Nephron progenitor cell (in vitro differentiated cells): ENCODE data around the gene PLAC8.
A peak's percentile ranks its signal among the peaks of the same experiment; 100 is the strongest.

Source experiments
- DNase-seq: peaks from one replicate; pipeline ENCODE4 v3.0.0; 2021
- H3K27ac Mint-ChIP-seq: 2 replicates; pipeline ENCODE4 v1.8.0; 2021; ENCODE audit warnings: mild to moderate bottlenecking, moderate library complexity, mixed read lengths
- H3K27me3 Mint-ChIP-seq: 2 replicates; pipeline ENCODE4 v1.8.0; 2021; ENCODE audit warnings: mild to moderate bottlenecking, low read depth, mixed read lengths; ENCODE audit not compliant: poor library complexity
- H3K36me3 Mint-ChIP-seq: 2 replicates; pipeline ENCODE4 v1.8.0; 2021; ENCODE audit warnings: low read depth, mixed read lengths
- H3K4me1 Mint-ChIP-seq: 2 replicates; pipeline ENCODE4 v1.8.0; 2021; ENCODE audit warnings: mixed read lengths
- H3K4me3 Mint-ChIP-seq: 2 replicates; pipeline ENCODE4 v1.8.0; 2021; ENCODE audit warnings: mild to moderate bottlenecking, moderate library complexity, mixed read lengths
- H3K9me3 Mint-ChIP-seq: 2 replicates; pipeline ENCODE4 v1.8.0; 2021; ENCODE audit warnings: mild to moderate bottlenecking, moderate library complexity, mixed read lengths
- TF ChIP-seq, protein P1 (sequence below): fragments of 200-600 bp; sonication (generic); IDR thresholded peaks from 2 replicates; pipeline ENCODE4 v1.5.0; 2021; ENCODE audit warnings: antibody characterized with exemption

Gene PLAC8

DNA sequence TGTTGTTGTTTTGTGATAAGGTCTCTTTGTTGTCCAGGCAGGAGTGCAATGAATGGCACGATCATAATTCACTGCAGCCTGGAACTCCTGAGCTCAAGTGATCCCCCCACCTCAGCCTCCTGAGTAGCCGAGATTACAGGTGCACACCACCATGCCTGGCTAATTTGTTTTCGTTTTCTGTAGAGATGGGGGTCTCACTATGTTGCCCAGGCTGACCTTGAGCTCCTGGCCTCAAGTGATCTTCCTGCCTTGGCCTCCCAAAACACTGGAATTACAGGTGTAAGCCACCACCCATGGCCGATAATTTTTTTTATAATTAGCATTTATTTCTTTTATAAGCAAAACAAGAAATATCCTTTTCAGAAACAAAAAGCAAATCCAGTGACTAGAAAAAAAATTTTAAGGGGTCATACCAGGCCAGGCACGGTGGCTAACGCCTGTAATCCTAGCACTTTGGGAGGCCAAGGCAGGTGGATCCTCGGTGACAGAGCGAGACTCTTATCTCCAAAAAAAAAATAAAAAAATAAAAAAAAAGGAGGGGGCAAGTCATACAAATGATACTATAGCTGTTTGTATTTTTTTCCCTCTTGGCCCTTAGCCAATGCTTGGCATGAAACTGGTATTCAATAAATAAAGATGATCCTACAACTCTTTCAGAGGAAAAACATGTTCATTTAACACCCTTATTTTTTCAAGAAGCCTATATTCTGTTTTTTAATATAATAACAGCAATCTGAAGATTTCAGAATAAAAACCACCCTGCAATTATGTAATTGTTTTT, 3.4 kb downstream of the PLAC8 start:
- no peak for DNase-seq
- Mint-ChIP-seq H3K36me3 (no peaks in the 10 kb centered on the region), H3K4me1 (peaks cover 7% of the 10 kb centered on the region), H3K27ac (no peak overlapping the region), H3K9me3 (no peaks in the 10 kb centered on the region), H3K4me3 (peak overlapping the region; percentile 86), H3K27me3 (peaks cover 24% of the 10 kb centered on the region)
- TF ChIP-seq, protein P1, sequence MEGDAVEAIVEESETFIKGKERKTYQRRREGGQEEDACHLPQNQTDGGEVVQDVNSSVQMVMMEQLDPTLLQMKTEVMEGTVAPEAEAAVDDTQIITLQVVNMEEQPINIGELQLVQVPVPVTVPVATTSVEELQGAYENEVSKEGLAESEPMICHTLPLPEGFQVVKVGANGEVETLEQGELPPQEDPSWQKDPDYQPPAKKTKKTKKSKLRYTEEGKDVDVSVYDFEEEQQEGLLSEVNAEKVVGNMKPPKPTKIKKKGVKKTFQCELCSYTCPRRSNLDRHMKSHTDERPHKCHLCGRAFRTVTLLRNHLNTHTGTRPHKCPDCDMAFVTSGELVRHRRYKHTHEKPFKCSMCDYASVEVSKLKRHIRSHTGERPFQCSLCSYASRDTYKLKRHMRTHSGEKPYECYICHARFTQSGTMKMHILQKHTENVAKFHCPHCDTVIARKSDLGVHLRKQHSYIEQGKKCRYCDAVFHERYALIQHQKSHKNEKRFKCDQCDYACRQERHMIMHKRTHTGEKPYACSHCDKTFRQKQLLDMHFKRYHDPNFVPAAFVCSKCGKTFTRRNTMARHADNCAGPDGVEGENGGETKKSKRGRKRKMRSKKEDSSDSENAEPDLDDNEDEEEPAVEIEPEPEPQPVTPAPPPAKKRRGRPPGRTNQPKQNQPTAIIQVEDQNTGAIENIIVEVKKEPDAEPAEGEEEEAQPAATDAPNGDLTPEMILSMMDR: no peak

DNA sequence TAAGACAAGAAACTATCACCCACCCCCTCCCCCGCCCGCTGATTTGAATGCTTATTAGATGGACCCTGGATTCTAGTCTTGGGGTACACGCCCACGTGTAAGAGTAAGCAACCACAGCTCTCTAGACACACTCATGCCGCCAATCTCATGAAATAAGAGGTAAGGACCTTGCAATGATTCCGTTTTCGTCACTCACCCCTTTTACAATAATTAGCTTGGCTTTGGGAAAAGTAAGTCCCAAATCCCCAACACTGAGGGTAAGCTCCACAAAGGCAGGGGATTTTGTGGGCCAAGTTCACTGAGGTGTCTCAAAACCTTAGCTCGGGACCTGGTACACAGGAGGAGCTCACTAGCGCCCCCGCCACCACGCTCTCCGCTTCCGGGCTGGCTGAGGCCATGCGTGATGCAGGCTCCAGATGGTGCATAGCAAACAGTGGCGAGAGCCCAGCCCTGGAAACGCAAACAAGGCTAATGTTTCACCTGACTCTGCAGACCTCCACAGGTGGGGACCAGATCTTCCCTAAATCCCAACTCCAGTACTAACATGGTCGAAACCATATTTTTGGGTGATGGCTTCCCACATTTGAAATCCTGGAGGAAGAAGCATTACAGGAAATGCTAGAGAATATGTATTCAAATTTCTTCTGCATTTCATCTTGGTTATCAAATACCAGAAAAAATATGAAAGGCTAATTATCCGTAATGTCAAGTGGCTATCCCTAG, 4.1 kb downstream of the PLAC8 start:
- H3K27ac Mint-ChIP-seq: no peak overlapping the region
- peaks cover 24% of the 10 kb centered on the region for H3K27me3 Mint-ChIP-seq
- peak; percentile 82 for DNase-seq
- peaks cover 7% of the 10 kb centered on the region for H3K4me1 Mint-ChIP-seq
- no peaks in the 10 kb centered on the region for H3K36me3 Mint-ChIP-seq
- peak overlapping the region; percentile 86 for H3K4me3 Mint-ChIP-seq
- no peaks in the 10 kb centered on the region for H3K9me3 Mint-ChIP-seq
- TF ChIP-seq, protein P1: peak; percentile 38

DNA sequence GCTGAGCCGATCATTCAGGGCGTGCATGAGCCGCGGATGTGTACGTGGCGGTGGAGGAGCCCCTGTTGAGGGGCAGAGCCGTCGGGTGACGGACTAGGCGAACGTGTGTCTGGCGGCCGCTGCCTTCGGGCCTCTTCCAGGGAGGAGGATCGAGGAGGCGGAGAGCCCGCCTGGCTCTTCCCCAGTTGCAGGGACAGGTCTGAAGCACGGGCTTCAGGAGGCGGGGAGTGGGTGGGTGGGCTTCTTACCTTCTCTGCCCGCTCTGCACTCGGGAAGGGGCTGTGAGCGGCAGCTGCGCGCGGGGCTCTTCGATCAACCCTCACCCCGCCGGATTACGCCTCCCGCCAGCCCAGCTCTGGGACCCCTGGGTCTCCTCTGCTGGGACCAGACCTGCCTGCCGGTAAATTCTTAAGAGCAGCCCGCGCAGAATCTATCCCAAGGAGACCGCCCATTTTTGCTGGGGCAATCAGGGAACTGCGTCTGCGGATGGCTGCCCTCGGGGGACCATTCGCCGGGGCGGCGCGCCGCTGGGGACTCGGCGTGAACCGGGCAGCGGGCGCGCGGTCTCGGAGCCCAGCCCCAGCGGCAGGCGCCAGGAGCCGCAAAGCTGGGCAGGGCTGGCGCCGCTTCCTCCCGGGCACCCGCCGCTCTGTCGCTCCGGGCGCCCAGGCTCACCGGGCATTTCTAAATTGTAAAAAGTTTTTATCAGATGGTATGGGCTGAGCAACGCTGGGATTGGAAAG, 4.9 kb downstream of the PLAC8 start:
- TF ChIP-seq, protein P1: no peak
- peak; percentile 74 for DNase-seq
- Mint-ChIP-seq H3K36me3 (no peaks in the 10 kb centered on the region), H3K27ac (no peak overlapping the region), H3K27me3 (peaks cover 24% of the 10 kb centered on the region), H3K4me1 (peaks cover 7% of the 10 kb centered on the region), H3K4me3 (peak overlapping the region; percentile 86), H3K9me3 (no peaks in the 10 kb centered on the region)

DNA sequence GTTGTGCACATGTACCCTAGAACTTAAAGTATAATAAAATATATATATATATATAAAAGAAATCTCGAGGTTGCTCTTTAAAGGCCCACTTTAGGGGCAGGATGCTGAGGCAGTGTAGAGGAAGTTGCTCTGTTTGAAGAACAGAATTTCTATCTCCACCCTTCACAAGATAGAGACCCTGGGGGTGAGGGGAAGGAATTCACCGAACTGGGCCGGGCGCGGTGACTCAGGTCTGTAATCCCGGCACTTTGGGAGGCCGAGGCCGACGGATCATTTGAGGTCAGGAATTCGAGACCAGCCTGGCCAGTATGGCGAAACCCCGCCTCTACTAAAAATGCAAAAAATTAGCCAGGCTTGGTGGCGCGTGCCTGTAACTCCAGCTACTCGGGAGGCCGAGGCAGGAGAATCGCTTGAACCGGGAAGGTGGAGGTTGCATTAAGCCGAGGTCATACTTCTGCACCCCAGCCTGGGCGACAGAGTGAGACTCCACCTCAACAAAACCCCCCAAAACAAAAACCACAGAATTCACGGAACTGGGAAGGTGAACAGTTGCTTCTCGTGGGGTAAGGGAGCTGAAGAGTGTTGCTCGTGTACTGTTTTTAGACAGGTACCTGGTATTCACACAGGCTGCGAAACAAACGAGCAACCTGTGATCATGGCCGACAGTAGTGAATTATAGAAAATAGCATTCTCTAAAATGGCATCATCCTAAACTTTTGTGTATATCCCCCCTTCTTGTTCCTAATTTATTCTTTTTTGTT, 6.2 kb downstream of the PLAC8 start:
- DNase-seq: no peak

DNA sequence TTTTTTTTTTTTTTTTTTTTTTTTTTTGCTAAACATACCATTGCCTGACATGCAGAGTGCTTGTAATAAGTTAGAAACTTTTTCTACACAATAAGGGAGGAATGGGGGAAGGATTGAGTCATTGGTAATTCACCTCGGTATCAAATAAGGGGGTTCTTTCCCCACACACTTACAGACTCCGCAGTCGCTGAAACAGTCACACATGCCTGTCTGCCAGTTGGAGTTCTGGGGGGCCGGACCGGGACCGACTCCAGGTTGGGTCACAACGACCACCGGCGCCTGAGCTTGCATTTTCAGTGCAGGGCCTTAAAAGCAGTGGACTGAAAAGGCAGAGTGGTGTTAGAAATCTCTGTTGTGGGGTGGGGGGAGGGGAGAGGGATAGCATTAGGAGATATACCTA, 6.9 kb downstream of the PLAC8 start:
- H3K36me3 Mint-ChIP-seq: no peaks in the 10 kb centered on the region
- no peak overlapping the region for H3K27ac Mint-ChIP-seq
- no peak overlapping the region for H3K4me3 Mint-ChIP-seq
- TF ChIP-seq, protein P1: no peak
- H3K4me1 Mint-ChIP-seq: peaks cover 7% of the 10 kb centered on the region
- DNase-seq: no peak
- no peaks in the 10 kb centered on the region for H3K9me3 Mint-ChIP-seq
- H3K27me3 Mint-ChIP-seq: peaks cover 22% of the 10 kb centered on the region

More for the DNA sequence above, 6.2 kb downstream of the PLAC8 start:
- no peaks in the 10 kb centered on the region for H3K9me3 Mint-ChIP-seq
- H3K4me3 Mint-ChIP-seq: peak overlapping the region; percentile 86
- H3K27me3 Mint-ChIP-seq: peaks cover 23% of the 10 kb centered on the region
- TF ChIP-seq, protein P1: no peak
- peaks cover 7% of the 10 kb centered on the region for H3K4me1 Mint-ChIP-seq
- no peak overlapping the region for H3K27ac Mint-ChIP-seq
- no peaks in the 10 kb centered on the region for H3K36me3 Mint-ChIP-seq
